NCI-H526 (cell line): ENCODE data around the gene DPY19L1.
"Not testable (repeated sequence)": the region's sequence is repeated elsewhere in the genome, so short reads cannot be mapped to it uniquely, and the experiment has no call there.

ENCODE experiments used
- DNase-seq, 2 experiments: peaks; one replicate each; lab custom pipeline; 2025; lab: John Stamatoyannopoulos, UW

The DPY19L1 gene

DNA sequence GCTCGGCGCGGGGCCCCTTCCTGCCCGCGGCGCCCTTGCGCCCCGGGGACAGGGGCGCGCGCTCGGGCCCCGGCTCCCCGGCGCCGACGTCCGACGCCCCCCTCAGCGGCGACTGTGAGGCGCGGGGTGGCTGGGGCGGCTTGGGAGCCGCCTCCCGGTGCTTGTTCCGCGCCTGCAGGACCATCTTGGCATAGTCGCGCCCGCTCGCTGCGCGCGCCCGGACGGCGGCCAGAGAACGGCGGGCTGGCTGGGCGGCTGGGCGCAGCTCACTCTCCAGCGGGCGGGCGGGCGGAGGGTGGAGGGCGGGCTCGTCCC is at the start of gene DPY19L1:
TSS of gene DPY19L1 (minus strand) at position 275 of the 315 bp plus-strand sequence. CDS start at position 184, 91 bp downstream.
- DNase-seq: no peak

DNA sequence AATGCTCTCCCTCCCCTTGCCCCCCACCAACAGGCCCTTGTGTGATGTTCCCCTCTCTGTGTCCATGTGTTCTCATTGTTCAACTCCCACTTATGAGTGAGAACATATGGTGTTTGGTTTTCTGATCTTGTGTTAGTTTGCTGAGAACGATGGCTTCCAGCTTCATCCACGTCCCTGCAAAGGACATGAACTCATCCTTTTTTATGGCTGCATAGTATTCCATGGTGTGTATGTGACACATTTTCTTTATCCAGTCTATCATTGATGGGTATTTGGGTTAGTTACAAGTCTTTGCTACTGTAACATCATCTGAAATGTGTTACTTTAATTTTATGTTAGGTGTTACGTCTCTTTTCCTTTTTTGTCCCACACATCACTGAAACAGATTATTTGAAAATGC is 42.2 kb upstream of the DPY19L1 start:
- not testable (repeated sequence) for DNase-seq

DNA sequence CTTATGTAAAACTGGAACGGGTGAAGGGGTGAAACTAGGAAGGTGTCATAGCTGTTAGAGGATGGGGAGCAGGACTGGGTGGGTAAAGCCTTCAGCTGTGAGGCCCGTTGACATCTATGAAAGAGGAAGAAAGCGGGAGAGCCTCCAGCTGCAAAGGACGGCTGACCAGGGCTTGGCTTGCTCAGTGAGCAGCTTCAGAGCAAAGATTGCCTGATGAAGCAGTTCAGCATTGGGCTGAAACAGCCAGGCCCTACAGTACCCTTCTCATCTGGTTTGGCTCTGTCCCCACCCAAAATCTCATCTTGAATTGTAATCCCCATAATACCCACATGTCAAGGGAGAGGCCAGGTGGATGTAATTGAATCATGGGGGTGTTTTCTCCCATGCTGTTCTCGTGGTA is 36.7 kb upstream of the DPY19L1 start:
- not testable (repeated sequence) for DNase-seq

DNA sequence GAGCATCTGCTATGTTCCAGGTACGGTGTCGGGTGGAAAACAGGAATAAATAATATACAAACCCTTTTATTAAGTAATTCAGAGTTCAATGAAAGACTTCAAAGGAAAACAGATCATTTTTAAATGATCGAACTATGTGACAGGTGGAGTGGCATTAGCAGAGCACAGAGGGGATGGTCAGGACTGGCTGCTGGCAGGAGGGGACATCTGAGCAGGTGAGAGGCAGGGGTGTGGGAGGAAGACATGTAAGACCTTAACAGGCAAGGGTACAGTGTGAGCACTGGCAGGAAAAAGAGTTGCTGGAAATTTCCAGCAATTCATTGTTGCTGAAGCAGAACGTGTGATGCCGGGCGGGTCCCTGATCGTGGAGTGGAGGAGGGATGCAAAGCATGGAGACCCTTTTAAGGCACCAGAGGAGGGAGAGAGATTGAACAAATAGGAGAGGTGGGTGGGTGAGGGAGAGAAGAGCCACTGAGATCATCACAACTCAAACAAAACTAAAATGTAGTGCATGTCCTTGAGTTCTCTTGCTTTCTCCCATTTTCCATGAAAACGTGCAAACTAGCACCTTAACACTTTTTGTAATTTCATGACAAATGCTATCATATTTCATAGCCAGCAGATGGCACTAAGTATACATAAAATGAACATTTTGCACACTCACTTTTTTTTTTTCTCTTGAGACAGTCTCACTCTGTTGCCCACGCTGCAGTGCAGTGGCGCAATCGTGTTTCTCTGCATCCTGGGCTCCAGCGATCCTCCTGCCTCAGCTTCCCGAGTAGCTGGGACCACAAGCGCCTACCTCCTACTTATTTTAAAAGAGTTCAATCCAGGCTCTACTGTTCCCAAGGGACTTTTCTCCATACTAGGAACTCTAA is 35.9 kb upstream of the DPY19L1 start:
- DNase-seq: peak in 1 of 2 experiments; percentile 45

DNA sequence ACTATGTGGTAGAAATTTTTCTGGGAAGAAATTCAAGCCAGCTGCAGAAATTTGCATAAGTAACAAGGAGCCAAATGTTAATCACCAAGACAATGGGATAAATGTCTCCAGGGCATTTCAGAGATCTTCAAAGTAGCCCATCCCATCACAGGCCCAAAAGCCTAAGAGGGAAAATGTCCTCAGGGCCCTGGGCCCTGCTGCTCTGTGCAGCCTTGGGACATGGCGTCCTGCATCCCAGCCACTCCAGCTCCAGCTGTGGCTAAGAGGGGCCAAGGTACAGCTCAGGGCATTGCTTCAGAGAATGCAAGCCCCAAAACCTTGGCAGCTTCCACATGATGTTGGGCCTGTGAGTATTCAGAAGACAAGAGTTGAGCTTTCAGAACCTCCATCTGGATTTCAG is 31.8 kb upstream of the DPY19L1 start:
- DNase-seq: not testable (repeated sequence)

DNA sequence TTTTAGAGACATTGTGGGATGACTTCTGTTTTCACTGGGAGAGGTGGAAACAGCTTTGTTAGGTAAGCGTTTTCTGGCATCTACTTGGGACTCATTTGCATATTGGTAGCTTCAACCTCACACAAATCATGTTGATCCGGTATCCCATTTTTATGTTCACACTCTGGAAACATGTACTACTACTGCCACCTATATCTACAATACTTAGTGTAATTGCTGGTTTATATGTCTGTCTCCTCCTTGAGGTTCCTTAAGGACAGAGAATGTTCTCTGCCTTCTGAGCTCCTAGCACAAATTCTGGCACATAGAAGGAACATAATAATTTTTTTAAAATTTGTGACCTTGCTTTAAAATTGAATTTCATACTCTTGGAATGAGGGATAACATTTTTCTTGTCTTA is 28.1 kb upstream of the DPY19L1 start:
- DNase-seq: peak in 1 of 2 experiments; percentile 32

DNA sequence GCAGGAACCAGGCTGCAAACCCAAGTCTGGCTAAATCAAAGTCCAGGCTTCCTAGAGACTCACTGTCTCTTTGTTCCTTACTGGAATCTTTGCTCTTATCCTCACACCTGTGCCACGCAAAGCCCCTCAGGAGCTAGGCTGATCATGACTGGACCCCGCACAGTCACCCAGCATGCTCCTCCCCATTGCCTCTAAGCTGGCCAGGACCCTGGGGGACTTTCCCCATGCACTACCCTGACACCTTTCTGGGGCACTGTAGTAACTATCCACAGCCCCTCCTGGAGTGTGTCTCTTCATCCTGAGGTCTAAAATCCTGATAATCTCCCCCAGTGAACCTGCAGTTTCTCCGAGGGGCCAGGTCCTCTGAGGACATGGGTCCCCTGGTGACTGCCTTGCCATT is 21.3 kb upstream of the DPY19L1 start:
- DNase-seq: not testable (repeated sequence)

DNA sequence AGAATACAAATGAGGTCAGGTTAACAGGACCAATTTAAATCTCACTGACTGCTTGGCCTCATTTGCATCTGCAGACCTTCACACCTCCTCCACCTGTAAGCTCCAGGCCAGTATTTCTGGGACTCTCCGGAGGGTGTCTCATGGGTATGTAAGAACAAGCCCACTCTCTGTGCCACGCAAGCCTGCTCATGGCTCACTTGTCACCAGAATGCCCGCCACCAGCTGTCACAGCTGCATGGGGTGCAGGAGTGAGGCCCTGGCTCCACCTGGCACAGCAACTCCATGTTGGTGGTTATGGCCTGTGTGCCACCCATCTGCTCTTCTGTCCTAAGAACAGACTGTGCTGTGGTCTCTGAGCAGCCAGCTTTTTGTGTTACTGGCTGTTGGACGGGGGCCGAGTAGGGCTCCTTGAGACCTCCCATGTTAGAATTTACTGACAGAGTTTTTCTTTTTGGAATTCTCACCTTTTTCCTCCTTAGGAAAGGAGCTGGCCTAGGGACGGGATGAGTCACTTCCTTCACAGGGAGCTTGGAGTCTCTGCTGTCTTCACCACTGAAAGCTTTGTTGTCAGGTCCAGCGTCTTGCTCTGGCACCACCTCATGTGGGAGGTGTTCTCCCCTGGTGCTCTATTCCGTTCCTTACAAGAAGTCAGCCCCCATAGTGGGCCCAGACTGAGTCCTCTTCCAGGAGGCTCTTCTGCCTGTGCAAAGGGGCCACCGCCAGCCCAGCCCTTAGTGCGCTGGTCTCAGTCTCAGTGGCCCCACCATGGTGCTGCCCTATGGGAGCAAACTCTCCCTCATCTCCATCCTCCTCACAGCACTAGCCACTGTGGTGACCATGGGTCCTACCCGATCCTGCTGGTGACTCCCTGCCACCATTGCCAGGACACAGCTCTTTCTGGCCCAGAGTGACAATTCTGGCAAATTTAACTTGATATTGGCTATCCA is 20.5 kb upstream of the DPY19L1 start:
- peak in 1 of 2 experiments; percentile 10 for DNase-seq

DNA sequence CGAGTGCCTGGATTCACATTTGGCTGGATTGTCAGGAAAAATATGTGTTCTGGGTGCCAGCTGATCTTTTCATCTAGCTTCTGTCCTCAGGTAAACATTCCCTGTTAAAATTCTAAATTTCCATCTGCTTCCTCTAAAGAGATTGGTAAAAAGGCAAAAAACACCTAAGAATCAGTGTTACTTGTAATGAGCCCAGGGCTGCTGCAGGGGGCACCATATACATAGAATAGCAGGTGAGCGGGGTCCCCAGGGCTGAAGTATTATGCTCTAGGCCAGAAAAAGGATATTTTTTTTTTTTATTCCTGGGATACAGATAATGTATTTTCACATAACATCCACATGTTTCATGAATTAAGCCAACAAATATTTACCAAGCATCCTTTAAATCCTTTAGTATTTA is 18.4 kb upstream of the DPY19L1 start:
- DNase-seq: peak in 1 of 2 experiments; percentile 18

DNA sequence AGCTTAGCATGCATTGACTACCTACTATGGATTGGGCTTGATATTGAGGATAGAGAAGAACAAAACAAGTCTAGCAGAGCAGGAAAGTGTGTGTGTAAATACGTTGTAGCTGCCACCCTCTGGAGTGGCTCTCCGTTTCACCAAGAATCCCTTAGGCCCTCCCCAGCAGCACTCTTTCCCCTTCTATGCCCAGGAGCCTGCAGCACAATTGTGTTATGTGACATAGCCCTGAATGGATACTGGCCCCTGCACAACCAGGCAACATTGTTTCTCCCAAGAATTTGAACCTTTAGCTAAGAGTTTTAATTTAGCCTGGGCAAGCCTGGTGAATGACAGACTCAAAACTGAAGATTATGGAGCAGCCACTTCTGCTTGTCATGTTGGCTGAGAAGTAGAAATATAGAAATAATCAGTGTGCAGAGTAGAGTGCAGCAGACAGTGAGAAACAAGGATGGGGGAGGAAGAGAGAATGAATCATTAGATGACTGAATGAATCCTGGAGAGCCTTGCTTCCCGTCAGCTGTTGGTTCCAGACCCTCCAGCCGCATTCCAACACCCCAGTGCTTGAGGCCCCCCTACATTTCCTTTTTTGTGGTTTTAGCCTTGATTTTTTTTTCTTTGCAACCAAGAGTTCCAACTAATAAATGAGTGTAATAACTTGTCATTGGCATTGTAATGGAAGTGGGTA is 16.3 kb upstream of the DPY19L1 start:
- DNase-seq: not testable (repeated sequence)

DNA sequence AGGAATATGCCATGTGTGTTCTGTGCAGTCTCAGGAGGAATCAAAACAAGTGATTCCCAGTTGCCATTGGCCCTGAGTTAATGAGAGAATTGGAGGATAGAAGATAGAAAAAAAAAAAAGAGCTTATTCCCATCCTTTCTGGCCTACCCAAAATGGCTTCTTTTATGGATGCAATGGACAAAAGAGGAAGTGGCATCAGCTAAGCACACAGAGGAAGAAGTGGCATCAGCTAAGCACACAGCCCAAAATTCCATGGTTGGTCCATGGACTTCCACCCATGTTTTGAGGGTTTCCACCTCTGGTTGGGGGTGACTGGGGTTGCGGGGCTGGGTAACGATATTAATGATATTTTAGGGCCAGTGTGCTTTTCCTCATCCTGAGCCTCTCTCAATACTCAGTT is 11.1 kb upstream of the DPY19L1 start:
- DNase-seq: not testable (repeated sequence)

DNA sequence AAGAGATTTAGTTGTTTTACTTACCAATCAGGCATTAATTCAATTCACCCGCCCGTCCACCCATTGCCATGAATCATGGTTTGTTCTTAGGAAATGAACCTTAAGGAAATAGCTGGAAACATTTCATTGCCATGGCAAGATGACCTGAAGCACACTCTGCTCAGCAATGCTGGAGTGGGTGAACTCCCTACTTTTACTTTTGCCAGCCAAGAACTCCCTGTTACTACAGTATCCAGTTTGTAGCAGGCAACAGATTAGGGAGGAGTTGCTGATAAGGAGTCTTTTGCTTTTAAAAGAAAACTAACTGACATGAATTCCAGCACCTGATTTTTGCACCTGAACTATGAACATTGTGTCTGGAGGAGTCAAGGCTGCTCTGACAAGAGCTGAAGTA is 10.6 kb upstream of the DPY19L1 start:
- not testable (repeated sequence) for DNase-seq

DNA sequence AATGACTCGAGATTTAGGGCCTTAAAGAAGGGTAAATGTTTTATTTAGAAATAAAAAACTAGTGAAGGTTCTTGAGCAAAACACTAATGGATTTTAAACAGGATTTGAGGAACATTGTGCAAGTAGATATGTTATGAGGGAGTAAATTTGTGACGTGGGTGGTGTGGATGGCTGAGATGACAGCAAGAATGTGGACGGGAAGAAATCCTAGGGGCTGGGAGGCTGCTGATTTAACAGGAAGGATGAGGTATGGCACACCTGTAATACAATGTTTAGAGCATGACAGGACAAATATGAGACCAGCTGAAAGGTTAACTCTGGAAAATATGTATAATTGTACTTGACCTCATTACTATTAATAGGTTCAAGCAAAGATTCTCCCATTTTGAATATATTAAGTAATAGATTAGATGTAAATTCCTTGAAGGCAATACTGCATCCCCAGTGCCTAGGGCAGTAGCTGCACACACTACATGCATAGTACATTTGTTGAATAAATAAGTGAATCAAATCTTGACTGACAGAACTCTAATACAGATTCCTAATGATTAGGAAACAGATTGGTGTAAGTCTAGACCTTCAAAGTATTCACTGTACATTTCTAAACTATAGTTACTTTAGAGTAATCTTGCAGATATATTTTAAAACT is 10.1 kb upstream of the DPY19L1 start:
- DNase-seq: not testable (repeated sequence)

DNA sequence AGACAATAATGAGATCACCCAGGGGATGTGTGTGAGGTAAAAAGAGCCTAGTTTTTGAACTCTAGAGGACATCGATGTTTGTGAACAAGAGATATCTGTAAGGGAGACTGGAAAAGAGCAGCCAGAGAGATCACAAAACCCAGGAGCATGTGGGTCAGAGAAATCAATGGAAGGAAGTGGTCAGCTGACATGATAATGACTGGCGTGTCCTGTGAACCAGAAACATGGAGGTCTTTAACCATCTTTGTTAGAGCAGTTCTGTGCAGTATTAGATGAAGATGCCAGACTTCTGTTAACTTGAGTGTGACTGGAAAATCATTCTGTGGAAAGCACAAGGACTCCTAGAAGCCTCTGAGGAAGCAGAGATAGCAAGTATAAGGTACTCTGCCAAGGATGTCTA is 6.0 kb upstream of the DPY19L1 start:
- DNase-seq: not testable (repeated sequence)

DNA sequence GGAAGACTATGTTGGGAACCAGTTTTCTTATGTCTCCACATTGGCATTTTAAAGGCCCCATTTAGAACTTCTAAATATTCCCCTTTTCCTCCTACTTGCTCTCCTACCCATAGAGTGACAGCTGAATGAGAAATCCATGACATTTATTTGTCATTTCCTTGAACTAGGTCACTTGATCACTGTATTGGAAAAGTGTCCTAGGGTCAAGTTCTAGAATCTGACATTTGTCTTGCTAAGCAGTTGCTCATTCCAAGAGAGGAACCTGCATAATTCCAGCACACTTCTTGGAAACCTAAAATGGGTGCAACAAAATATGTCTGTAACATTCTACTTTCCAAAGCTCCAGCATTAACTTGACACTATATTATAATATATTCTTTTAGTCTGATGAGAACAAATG is 3.6 kb upstream of the DPY19L1 start:
- no peak for DNase-seq

DNA sequence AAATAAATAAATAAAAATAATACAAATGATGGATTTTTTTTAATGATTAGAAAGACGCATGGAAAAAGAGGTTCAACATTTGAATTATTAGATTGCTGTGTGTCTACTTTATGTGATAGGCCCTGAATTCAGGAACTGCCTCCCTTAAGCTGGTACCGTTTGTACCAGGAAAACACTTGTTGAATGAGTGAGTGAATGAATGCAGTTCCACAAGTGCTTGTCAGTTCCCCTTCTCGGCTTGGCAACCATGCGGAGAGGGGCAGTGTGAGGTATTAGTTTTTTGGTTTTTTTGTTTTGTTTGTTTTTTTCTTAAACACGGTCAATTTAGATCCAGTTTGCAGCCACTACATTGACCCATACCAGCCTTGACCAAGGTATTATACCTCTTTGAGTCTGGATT is 2.1 kb upstream of the DPY19L1 start:
- DNase-seq: no peak

DNA sequence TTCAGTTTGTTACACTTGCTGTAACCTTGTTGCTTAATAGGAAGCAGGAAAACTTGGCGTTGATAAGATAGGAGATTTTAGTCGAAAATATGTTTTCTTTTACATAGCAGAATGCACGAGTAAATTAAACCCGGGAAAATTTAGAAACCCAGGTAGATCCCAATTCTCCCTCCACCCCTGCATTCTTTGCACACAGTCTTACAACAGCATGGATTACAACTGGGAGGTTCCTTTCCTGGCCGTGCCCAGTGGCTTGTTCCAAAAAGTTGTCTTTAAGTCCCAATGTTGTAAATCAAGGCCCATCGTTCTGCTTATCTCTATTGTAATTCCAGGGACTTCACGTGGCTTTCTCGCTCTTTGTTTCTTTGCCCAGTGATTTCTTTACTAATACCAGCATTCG is 1.1 kb upstream of the DPY19L1 start:
- DNase-seq: peak in 1 of 2 experiments; percentile 50

DNA sequence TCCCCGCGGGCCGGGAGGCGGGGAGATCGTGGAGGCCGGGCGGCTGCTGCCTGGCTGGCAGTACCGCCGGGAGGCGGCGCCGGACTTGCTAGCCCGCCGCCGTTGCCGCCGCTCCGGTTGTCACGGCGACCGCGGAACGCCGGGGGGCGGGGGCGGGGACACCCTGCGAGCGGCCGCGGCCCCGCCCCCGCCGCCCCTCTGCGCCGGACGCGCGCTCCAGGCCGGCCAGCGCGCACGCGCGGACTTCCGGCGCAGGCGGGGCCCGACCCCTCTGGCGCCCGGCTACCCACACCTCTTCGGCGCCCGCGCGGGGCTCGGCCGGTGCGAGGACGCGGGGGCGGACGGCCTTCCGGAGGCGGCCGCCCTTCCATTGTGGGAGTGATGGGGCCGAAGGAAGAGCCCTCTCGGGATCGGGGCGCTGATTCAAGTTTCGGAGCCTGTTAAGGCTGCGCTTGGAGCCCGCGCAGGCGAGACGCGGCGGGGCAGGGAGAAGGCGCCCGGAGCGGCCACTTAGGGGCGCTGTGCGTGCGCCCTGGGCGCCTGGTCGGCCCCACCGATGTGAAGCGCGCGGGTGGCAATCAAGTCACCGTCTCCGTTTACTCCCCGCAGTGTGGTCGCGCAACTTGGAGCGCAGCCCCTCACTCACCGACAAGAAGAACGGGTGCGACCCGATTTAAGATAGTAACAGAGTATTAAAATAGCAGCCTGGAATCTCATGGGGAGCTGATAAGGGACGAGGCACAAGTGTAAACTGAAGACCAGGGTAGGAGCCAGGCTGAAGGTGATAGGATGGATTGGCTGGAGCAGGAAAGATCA is 449 bp upstream of the DPY19L1 start:
- DNase-seq: peak; percentile 62 to 97

DNA sequence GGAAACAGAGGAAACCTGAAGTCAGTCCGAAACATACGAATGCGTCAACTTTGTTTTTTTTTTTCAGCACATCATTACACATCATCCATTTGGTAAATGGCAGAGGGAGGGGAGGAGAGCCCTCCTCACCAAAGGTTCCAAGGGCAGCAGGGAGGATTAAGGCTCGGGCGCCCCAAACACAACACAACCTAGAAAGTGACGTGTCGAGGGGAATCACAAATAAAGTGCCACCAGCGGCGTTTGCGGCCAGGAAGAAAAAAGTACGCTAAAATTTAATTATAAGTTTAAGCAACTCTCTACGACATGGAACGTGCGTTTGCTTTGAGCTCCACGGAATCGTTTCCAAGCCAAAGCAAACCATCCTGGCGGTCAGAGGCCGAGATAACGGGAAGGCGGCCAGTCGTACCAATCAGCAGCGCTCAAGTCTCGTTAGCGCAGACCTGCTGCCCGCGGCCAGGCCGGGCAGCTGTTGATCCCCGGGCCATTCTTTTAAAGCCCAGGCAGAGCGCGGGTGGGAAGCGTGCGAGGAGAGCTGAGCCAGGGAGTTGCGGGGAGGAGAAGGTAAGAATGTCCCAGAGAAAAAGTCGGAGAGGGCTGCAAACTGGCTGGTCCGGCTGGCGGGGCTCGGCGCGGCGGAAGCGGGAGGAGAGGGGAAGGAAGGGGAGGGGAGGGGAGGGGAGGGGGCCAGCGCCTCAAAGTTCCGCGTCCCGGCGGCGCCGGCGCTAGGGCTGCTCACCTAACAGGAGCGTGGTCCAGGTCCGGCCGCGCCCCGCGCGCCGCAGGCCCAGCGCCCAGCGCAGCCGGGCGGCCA is 719 bp downstream of the DPY19L1 start:
- peak in 1 of 2 experiments; percentile 80 for DNase-seq

DNA sequence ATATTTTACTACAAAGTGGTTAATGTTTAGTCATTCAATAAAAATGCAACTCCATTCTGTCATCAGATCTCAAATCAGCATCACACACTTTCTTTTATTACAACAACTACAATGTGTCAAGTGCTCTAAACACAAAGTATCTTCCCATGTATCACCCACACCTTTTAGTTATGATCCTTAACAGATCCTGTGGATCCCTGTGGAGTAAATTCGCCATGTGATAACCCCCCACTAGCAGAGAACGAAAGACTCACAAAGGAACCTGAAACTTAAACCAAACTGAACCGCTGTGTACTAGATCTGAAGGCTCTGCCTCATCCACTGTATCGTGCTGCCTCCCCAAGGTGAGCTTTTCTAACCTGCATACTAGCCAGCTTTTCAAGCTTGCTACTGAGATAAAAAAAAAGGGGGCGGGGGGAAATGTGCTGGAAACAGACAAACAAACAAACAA is 1.7 kb downstream of the DPY19L1 start:
- DNase-seq: peak; percentile 82 to 90
